Activated CD4-positive, alpha-beta T cell treated with anti-CD3 and anti-CD28 coated beads, Interleukin-2, amount 50 U/mL, for 4 hours (primary cell): Measurements from ENCODE around the gene KRT32.

Experiments used
- DNase-seq, 2 experiments: peaks; one replicate each; pipeline ENCODE4 v3.0.0-alpha.2; 2020

Gene KRT32

GRCh38 chr17:41492351-41492750 lies 25.2 kb upstream of the KRT32 start:
- no peak for DNase-seq

- no peak for DNase-seq
Measured at GRCh38 chr17:41491476-41491875, 24.3 kb upstream of the KRT32 start.

- DNase-seq = no peak
Measured at GRCh38 chr17:41490000-41490990, 23.1 kb upstream of the KRT32 start.

- DNase-seq = no peak
Measured at GRCh38 chr17:41489531-41489930, 22.3 kb upstream of the KRT32 start, which contains the start of gene KRT36. KRT36 (minus strand) TSS chr17:41489910; CDS start chr17:41489864, 46 bp downstream.

- DNase-seq = peak in 1 of 2 experiments; percentile 6
Measured at GRCh38 chr17:41486809-41487530, 19.8 kb upstream of the KRT32 start.

GRCh38 chr17:41486316-41486715 lies 19.1 kb upstream of the KRT32 start:
- DNase-seq = no peak

- DNase-seq = no peak
Measured at GRCh38 chr17:41484920-41485904, 18.0 kb upstream of the KRT32 start.

- DNase-seq = no peak
Measured at GRCh38 chr17:41483991-41484826, 17.0 kb upstream of the KRT32 start.

GRCh38 chr17:41483531-41483930 lies 16.3 kb upstream of the KRT32 start:
- DNase-seq = no peak

GRCh38 chr17:41481036-41481435 lies 13.8 kb upstream of the KRT32 start, which contains the start of gene KRT35:
KRT35 (minus strand) TSS chr17:41481151; CDS start chr17:41481097, 54 bp downstream.
- DNase-seq = no peak

- no peak for DNase-seq
Measured at GRCh38 chr17:41480581-41480980, 13.4 kb upstream of the KRT32 start.

GRCh38 chr17:41480136-41480535 lies 12.9 kb upstream of the KRT32 start:
- DNase-seq = no peak

GRCh38 chr17:41478237-41478636 lies 11.1 kb upstream of the KRT32 start:
- DNase-seq = no peak

- no peak for DNase-seq
Measured at GRCh38 chr17:41476866-41477815, 10.0 kb upstream of the KRT32 start.

GRCh38 chr17:41475421-41475820 lies 8.2 kb upstream of the KRT32 start:
- DNase-seq = no peak

GRCh38 chr17:41474863-41475262 lies 7.7 kb upstream of the KRT32 start:
- DNase-seq = no peak

- DNase-seq = no peak
Measured at GRCh38 chr17:41468346-41468745, 1.2 kb upstream of the KRT32 start.

- DNase-seq = no peak
Measured at GRCh38 chr17:41467561-41467960, 375 bp upstream of the KRT32 start.

- DNase-seq = no peak
Measured at GRCh38 chr17:41464682-41465081, 2.5 kb downstream of the KRT32 start.

- no peak for DNase-seq
Measured at GRCh38 chr17:41464173-41464572, 3.0 kb downstream of the KRT32 start.
